ENCODE data around the gene CACNA2D4.

The CACNA2D4 gene

DNA sequence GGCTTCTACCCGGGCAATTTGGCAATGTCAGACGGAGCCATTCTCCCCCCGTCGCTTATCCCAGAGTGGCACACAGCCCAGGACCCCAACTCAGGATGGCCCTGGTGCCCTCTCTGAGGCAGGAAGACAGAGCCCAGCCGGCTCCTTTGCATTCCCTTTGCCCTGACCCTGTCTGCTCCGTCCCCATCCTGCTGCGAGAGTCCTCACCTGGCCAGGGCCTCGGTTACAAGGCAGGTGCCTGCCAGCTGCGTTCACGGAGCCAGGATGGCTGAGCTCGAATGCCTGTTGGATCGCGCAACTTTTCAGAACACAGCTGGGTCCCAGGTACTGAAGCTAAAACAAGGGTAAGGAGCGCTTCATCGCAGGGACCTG lies 79.5 kb downstream of the CACNA2D4 start:
- no peaks in the 10 kb centered on the region for H3K9me3 ChIP-seq
- H3K4me1 ChIP-seq = peaks cover 17% of the 10 kb centered on the region
- no peak for DNase-seq
- no peaks in the 10 kb centered on the region for H3K27me3 ChIP-seq
- H3K36me3 ChIP-seq = no peaks in the 10 kb centered on the region
- TF ChIP-seq CTCF (IDR thresholded peaks at IDR 0.05; ENCODE audit: low read depth, low read length) = no peak
- no peak overlapping the region for H3K4me3 ChIP-seq (ENCODE audit: low read depth, low read length)

- peaks cover 17% of the 10 kb centered on the region for H3K4me1 ChIP-seq
- H3K36me3 ChIP-seq = no peaks in the 10 kb centered on the region
- no peak for TF ChIP-seq CTCF (IDR thresholded peaks at IDR 0.05; ENCODE audit: low read depth, low read length)
- H3K27me3 ChIP-seq = no peaks in the 10 kb centered on the region
- peak; percentile 30 for DNase-seq
- H3K9me3 ChIP-seq = no peaks in the 10 kb centered on the region
- no peak overlapping the region for H3K4me3 ChIP-seq (ENCODE audit: low read depth, low read length)
Observed at GRCh38 chr12:1838205-1838993, 80.1 kb downstream of the CACNA2D4 start.

DNA sequence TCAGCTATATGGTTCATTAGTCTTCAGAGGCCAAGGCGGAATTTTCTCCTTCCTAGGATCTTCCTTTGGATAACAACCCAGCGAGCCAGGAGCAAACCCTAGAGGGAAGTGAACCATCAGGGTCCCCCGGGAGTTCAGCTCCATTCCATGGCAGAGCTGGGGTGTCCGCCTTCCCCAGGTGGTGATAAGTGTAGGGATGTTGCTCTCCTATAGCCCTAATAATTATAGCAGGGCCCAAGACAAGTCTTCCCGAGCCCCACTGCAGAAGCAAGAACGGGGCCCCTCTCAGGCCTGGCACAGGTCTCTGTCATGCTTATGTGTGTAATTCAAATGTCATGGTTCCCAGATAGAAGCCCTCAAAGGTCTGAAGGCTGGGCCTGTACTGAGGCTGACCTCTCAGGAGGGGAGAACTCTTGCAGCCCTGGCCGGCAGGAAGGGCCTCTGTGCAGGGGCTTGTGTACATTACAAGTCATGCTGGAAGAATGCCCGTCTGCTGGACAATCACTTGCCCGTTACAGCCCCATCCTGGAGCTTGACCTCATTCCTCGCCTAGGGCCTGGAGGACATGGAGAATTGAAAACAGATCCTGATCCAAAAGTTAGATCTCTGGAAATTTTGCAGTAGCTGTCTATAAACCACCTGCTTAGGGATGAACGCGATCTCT lies 80.8 kb downstream of the CACNA2D4 start:
- Histone ChIP-seq H3K4me1 (peaks cover 17% of the 10 kb centered on the region), H3K9me3 (no peaks in the 10 kb centered on the region), H3K36me3 (no peaks in the 10 kb centered on the region), H3K4me3 (ENCODE audit: low read depth, low read length) (no peak overlapping the region), H3K27me3 (no peaks in the 10 kb centered on the region)
- DNase-seq = no peak
- TF ChIP-seq CTCF (IDR thresholded peaks at IDR 0.05; ENCODE audit: low read depth, low read length) = no peak

GRCh38 chr12:1836854-1837421 lies 81.5 kb downstream of the CACNA2D4 start:
- Histone ChIP-seq H3K9me3 (no peaks in the 10 kb centered on the region), H3K36me3 (no peaks in the 10 kb centered on the region), H3K4me1 (peaks cover 17% of the 10 kb centered on the region), H3K27me3 (no peaks in the 10 kb centered on the region), H3K4me3 (ENCODE audit: low read depth, low read length) (no peak overlapping the region)
- TF ChIP-seq CTCF (IDR thresholded peaks at IDR 0.05; ENCODE audit: low read depth, low read length) = no peak
- DNase-seq = peak; percentile 72

DNA sequence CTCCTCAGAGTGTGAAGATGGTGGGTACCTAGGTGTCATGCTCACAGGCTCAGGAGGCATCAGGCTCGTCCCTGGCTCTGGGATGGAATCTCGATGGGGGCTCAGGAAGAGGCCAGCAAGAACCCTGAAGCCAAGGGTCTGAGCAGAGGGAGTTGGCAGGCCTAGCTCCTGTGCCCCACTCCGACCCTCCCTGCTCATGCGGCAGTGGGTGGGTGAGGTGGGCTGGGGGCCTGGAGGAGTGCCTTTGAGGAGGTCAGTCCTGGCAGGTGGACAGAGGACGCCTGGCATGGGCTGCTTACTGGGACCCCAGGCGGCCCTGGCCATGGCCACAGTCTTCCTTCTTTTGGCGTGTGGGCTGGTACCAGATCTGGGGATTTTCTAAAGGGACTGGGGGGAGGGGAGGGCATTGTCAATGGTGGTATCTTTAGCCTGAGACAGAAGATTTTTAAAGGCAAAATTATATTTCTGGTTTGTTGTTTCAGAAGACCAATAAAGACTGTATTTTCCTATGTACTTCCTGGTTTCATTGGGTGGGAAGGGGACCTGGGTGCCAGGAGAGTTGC lies 82.1 kb downstream of the CACNA2D4 start:
- no peaks in the 10 kb centered on the region for H3K27me3 ChIP-seq
- no peak for TF ChIP-seq CTCF (IDR thresholded peaks at IDR 0.05; ENCODE audit: low read depth, low read length)

More for the DNA sequence above, 82.1 kb downstream of the CACNA2D4 start:
- no peak for DNase-seq
- H3K9me3 ChIP-seq = no peaks in the 10 kb centered on the region
- peaks cover 17% of the 10 kb centered on the region for H3K4me1 ChIP-seq
- H3K4me3 ChIP-seq (ENCODE audit: low read depth, low read length) = no peak overlapping the region
- no peaks in the 10 kb centered on the region for H3K36me3 ChIP-seq

All from BE2C (cell line).